CD4-positive, alpha-beta memory T cell (primary cell): ENCODE measurements around the gene PDAP1. TPM values are rescaled to one million over a fixed set of nuclear protein-coding genes. Genes with fewer than 3 reads are reported as not detected.
A peak's percentile ranks its signal among the peaks of the same experiment; 100 is the strongest.

ENCODE experiments used
- CTCF ChIA-PET: fragments of 350-600 bp; sonication (Branson Sonifier 250); formaldehyde crosslinking; loops from one replicate; lab custom pipeline; 2021; ENCODE audit warnings: inconsistent platforms; ENCODE audit not compliant: partially characterized antibody; lab: Charles Lee
- POLR2A ChIA-PET: fragments of 350-600 bp; sonication (Branson Sonifier 250); formaldehyde crosslinking; loops from one replicate; lab custom pipeline; 2021; ENCODE audit not compliant: partially characterized antibody; lab: Charles Lee
- DNase-seq, 5 donors: peaks; one replicate each; pipeline versions ENCODE4 v3.0.0 to v3.0.0-alpha.2; 2020 to 2022; ENCODE audit warnings: mixed read lengths in 1 of 5
- H3K27ac ChIP-seq: one replicate; pipeline ENCODE4 v1.7.0; 2013; ENCODE audit warnings: low read depth, low read length
- H3K27me3 ChIP-seq: 2 replicates; pipeline ENCODE4 v1.7.0; 2013; ENCODE audit warnings: mild to moderate bottlenecking, low read length, moderate library complexity; ENCODE audit not compliant: insufficient read depth
- H3K36me3 ChIP-seq: 2 replicates; pipeline ENCODE4 v1.7.0; 2013; ENCODE audit warnings: mild to moderate bottlenecking, low read length, moderate library complexity; ENCODE audit not compliant: insufficient read depth
- H3K4me1 ChIP-seq: 2 replicates; pipeline ENCODE4 v1.7.0; 2013; ENCODE audit warnings: mild to moderate bottlenecking, low read length, moderate library complexity; ENCODE audit not compliant: insufficient read depth
- H3K4me3 ChIP-seq, 2 donors: one replicate each; pipeline ENCODE4 v1.7.0; 2013; ENCODE audit warnings: low read length in 2 of 2, mild to moderate bottlenecking in 1 of 2
- H3K9me3 ChIP-seq, 2 donors: one replicate each; pipeline ENCODE4 v1.7.0; 2013; ENCODE audit warnings: low read length in 2 of 2, control low read depth in 1 of 2; ENCODE audit not compliant: control insufficient read depth in 1 of 2
- H3K27ac Mint-ChIP-seq, 7 donors: one replicate each; pipeline ENCODE4 v1.8.0; 2020 to 2021; ENCODE audit warnings: mixed read lengths in 7 of 7, mild to moderate bottlenecking in 6 of 7, inconsistent platforms in 3 of 7, moderate library complexity in 3 of 7
- H3K27me3 Mint-ChIP-seq, 2 donors: one replicate each; pipeline ENCODE4 v1.8.0; 2020 to 2021; ENCODE audit warnings: mixed read lengths in 2 of 2
- H3K36me3 Mint-ChIP-seq, 2 donors: one replicate each; pipeline ENCODE4 v1.8.0; 2020 to 2021; ENCODE audit warnings: mixed read lengths in 2 of 2, inconsistent platforms in 1 of 2, mild to moderate bottlenecking in 1 of 2
- H3K4me1 Mint-ChIP-seq, 4 donors: one replicate each; pipeline ENCODE4 v1.8.0; 2020 to 2021; ENCODE audit warnings: mixed read lengths in 4 of 4, mild to moderate bottlenecking in 1 of 4
- H3K4me3 Mint-ChIP-seq, 8 donors: one replicate each; pipeline ENCODE4 v1.8.0; 2020 to 2021; ENCODE audit warnings: mixed read lengths in 8 of 8, mild to moderate bottlenecking in 7 of 8, moderate library complexity in 6 of 8, inconsistent platforms in 3 of 8
- H3K9me3 Mint-ChIP-seq, 8 donors: one replicate each; pipeline ENCODE4 v1.8.0; 2020 to 2021; ENCODE audit warnings: mixed read lengths in 8 of 8, mild to moderate bottlenecking in 5 of 8, inconsistent platforms in 3 of 8, moderate library complexity in 1 of 8
- intact Hi-C: fragments of 100-400 bp; cut with micrococcal nuclease; formaldehyde crosslinking; loops from one replicate; pipeline ENCODE4 v1.15.1; 2023
- polyA plus RNA-seq, 2 donors: library from polyadenylated mRNA; unstranded; fragments of 300-500 nt; fragmentation: Illumina TruSeq; gene quantifications; one replicate each; pipeline ENCODE4 v1.2.3, GENCODE V29; 2021
- total RNA-seq, 2 experiments: library from RNA; stranded (reverse); gene quantifications; one replicate each; pipeline ENCODE4 v1.2.3, GENCODE V29; 2021

The PDAP1 gene
- total and polyA plus RNA-seq, 4 experiments from 2014 or later: 21.5 to 67.0 (median 46.9) TPM

GRCh38 chr7:99424932-99425730 lies 16.7 kb upstream of the PDAP1 start:
- H3K27ac ChIP-seq: no peak overlapping the region
- no peaks in the 10 kb centered on the region for H3K27me3 Mint-ChIP-seq
- no peaks in the 10 kb centered on the region for H3K27me3 ChIP-seq
- H3K27ac Mint-ChIP-seq: no peak overlapping the region
- no peaks in the 10 kb centered on the region for H3K9me3 Mint-ChIP-seq
- peaks cover 2 to 8% (median 5%) of the 10 kb centered on the region in 4 donors for H3K4me1 Mint-ChIP-seq
- peaks cover 9 to 47% of the 10 kb centered on the region in 2 donors for H3K36me3 Mint-ChIP-seq
- CTCF ChIA-PET: no interaction called here
- DNase-seq: no peak
- H3K9me3 ChIP-seq: no peaks in the 10 kb centered on the region
- intact Hi-C loops: no loop called here
- peaks cover 12% of the 10 kb centered on the region for H3K36me3 ChIP-seq
- POLR2A ChIA-PET: interaction anchor here (1.0 kb wide), 1 partner anchor 12 kb away, joined by 3 read pairs; no protein-coding TSS in a partner anchor
- H3K4me3 Mint-ChIP-seq: no peak overlapping the region
- H3K4me3 ChIP-seq: no peak overlapping the region
- peaks cover 5% of the 10 kb centered on the region for H3K4me1 ChIP-seq

- H3K27me3 Mint-ChIP-seq: no peaks in the 10 kb centered on the region
- POLR2A ChIA-PET: interaction anchor here (1.3 kb wide), 1 partner anchor 14 kb away, joined by 7 read pairs; the partner anchor contains the start of genes BUD31 and PDAP1
- CTCF ChIA-PET: interaction anchor here (1.1 kb wide), 1 partner anchor 9 kb away, joined by 3 read pairs; no protein-coding TSS in a partner anchor
- H3K4me1 Mint-ChIP-seq: peaks cover 0 to under 1% (median 0%) of the 10 kb centered on the region in 4 donors
- no peak overlapping the region for H3K4me3 Mint-ChIP-seq
- no peaks in the 10 kb centered on the region for H3K4me1 ChIP-seq
- intact Hi-C loops: no loop called here
- no peak for DNase-seq
- H3K9me3 ChIP-seq: no peaks in the 10 kb centered on the region
- H3K9me3 Mint-ChIP-seq: no peaks in the 10 kb centered on the region
- H3K4me3 ChIP-seq: no peak overlapping the region
- H3K27ac ChIP-seq: no peak overlapping the region
- H3K36me3 Mint-ChIP-seq: peaks cover 18 to 57% of the 10 kb centered on the region in 2 donors
- H3K36me3 ChIP-seq: peaks cover 37% of the 10 kb centered on the region
- no peaks in the 10 kb centered on the region for H3K27me3 ChIP-seq
- peak overlapping the region in 2 of 7 donors; percentile 43 to 76 for H3K27ac Mint-ChIP-seq
Measured at GRCh38 chr7:99422625-99423024, 14.2 kb upstream of the PDAP1 start.

- intact Hi-C loops: no loop called here
- H3K9me3 Mint-ChIP-seq: no peaks in the 10 kb centered on the region
- no peak overlapping the region for H3K4me3 ChIP-seq
- no peaks in the 10 kb centered on the region for H3K27me3 ChIP-seq
- no peak overlapping the region for H3K4me3 Mint-ChIP-seq
- peaks cover 22 to 61% of the 10 kb centered on the region in 2 donors for H3K36me3 Mint-ChIP-seq
- no peaks in the 10 kb centered on the region for H3K27me3 Mint-ChIP-seq
- peaks cover 41% of the 10 kb centered on the region for H3K36me3 ChIP-seq
- ChIA-PET POLR2A (interaction anchor here (1.3 kb wide), 1 partner anchor 13 kb away, joined by 7 read pairs; the partner anchor contains the start of genes BUD31 and PDAP1), CTCF (interaction anchor here (1.1 kb wide), 1 partner anchor 8 kb away, joined by 3 read pairs; no protein-coding TSS in a partner anchor)
- H3K4me1 ChIP-seq: no peaks in the 10 kb centered on the region
- no peak overlapping the region for H3K27ac ChIP-seq
- H3K9me3 ChIP-seq: no peaks in the 10 kb centered on the region
- peak overlapping the region in 5 of 7 donors; percentile 7 to 71 (median 35) for H3K27ac Mint-ChIP-seq
- H3K4me1 Mint-ChIP-seq: peaks cover 0 to 5% (median 0%) of the 10 kb centered on the region in 4 donors
- DNase-seq: no peak
Measured at GRCh38 chr7:99422186-99422585, 13.8 kb upstream of the PDAP1 start.

GRCh38 chr7:99420986-99421385 lies 12.6 kb upstream of the PDAP1 start:
- peaks cover 24 to 70% of the 10 kb centered on the region in 2 donors for H3K36me3 Mint-ChIP-seq

GRCh38 chr7:99420213-99420612 lies 11.8 kb upstream of the PDAP1 start:
- Mint-ChIP-seq H3K4me3 (no peak overlapping the region), H3K27me3 (no peaks in the 10 kb centered on the region), H3K9me3 (no peaks in the 10 kb centered on the region), H3K36me3 (peaks cover 28 to 72% of the 10 kb centered on the region in 2 donors), H3K4me1 (peaks cover under 1 to 9% (median under 1%) of the 10 kb centered on the region in 4 donors), H3K27ac (peak overlapping the region in 2 of 7 donors; percentile 42 to 73)
- Histone ChIP-seq H3K27ac (no peak overlapping the region), H3K4me1 (no peaks in the 10 kb centered on the region), H3K36me3 (peaks cover 57% of the 10 kb centered on the region), H3K27me3 (no peaks in the 10 kb centered on the region), H3K4me3 (no peak overlapping the region), H3K9me3 (no peaks in the 10 kb centered on the region)
- intact Hi-C loops: no loop called here
- DNase-seq: no peak
- ChIA-PET POLR2A (interaction anchor here (4.6 kb wide), 1 partner anchor 12 kb away, joined by 27 read pairs; the partner anchor contains the start of genes BUD31 and PDAP1), CTCF (interaction anchor here (0.7 kb wide), 1 partner anchor 106 kb away, joined by 3 read pairs; no protein-coding TSS in a partner anchor)

More at GRCh38 chr7:99420986-99421385, 12.6 kb upstream of the PDAP1 start:
- H3K36me3 ChIP-seq: peaks cover 53% of the 10 kb centered on the region
- no peak overlapping the region for H3K27ac ChIP-seq
- no peak for DNase-seq
- no peak overlapping the region for H3K4me3 Mint-ChIP-seq
- no peaks in the 10 kb centered on the region for H3K9me3 Mint-ChIP-seq
- ChIA-PET POLR2A (interaction anchor here (4.6 kb wide), 1 partner anchor 12 kb away, joined by 27 read pairs; the partner anchor contains the start of genes BUD31 and PDAP1), CTCF (no interaction called here)
- H3K4me1 ChIP-seq: no peaks in the 10 kb centered on the region
- H3K27me3 ChIP-seq: no peaks in the 10 kb centered on the region
- intact Hi-C loops: no loop called here
- no peak overlapping the region for H3K4me3 ChIP-seq
- peaks cover 0 to 7% (median 0%) of the 10 kb centered on the region in 4 donors for H3K4me1 Mint-ChIP-seq
- H3K27ac Mint-ChIP-seq: peak overlapping the region in 2 of 7 donors; percentile 19 to 29
- H3K9me3 ChIP-seq: no peaks in the 10 kb centered on the region
- H3K27me3 Mint-ChIP-seq: no peaks in the 10 kb centered on the region

- Histone ChIP-seq H3K27me3 (no peaks in the 10 kb centered on the region), H3K9me3 (no peaks in the 10 kb centered on the region), H3K36me3 (peaks cover 62% of the 10 kb centered on the region), H3K4me1 (no peaks in the 10 kb centered on the region), H3K4me3 (no peak overlapping the region), H3K27ac (no peak overlapping the region)
- Mint-ChIP-seq H3K4me3 (no peak overlapping the region), H3K9me3 (no peaks in the 10 kb centered on the region), H3K27ac (peak overlapping the region in 2 of 7 donors; percentile 72 to 78), H3K36me3 (peaks cover 34 to 75% of the 10 kb centered on the region in 2 donors), H3K4me1 (peaks cover 1 to 13% (median 5%) of the 10 kb centered on the region in 4 donors), H3K27me3 (no peaks in the 10 kb centered on the region)
- intact Hi-C loops: no loop called here
- ChIA-PET CTCF (interaction anchor here (0.7 kb wide), 1 partner anchor 106 kb away, joined by 3 read pairs; no protein-coding TSS in a partner anchor), POLR2A (interaction anchor here (4.6 kb wide), 1 partner anchor 11 kb away, joined by 27 read pairs; the partner anchor contains the start of genes BUD31 and PDAP1)
- DNase-seq: no peak
Measured at GRCh38 chr7:99419323-99420021, 11.1 kb upstream of the PDAP1 start.
